Fibroblast of gingiva (primary cell): ENCODE results near the gene CRIP2.
A peak's percentile ranks its signal among the peaks of the same experiment; 100 is the strongest.

ENCODE experiments used
- DNase-seq: peaks from one replicate; pipeline ENCODE4 v3.0.0-alpha.2; 2011; ENCODE audit warnings: low read depth

CRIP2 gene

GRCh38 chr14:105474483-105475268 lies at the start of gene CRIP2:
CRIP2 (plus strand) TSS chr14:105474821; CDS start chr14:105474863, 42 bp downstream.
- peak; percentile 29 for DNase-seq

- no peak for DNase-seq
Observed at GRCh38 chr14:105424861-105425260, 49.8 kb upstream of the CRIP2 start.

- DNase-seq = no peak
Observed at GRCh38 chr14:105425823-105426247, 48.8 kb upstream of the CRIP2 start.

GRCh38 chr14:105426416-105427130 lies 48.0 kb upstream of the CRIP2 start:
- no peak for DNase-seq

- no peak for DNase-seq
Observed at GRCh38 chr14:105427412-105427811, 47.2 kb upstream of the CRIP2 start.

GRCh38 chr14:105427936-105428485 lies 46.6 kb upstream of the CRIP2 start:
- no peak for DNase-seq

GRCh38 chr14:105430042-105430441 lies 44.6 kb upstream of the CRIP2 start:
- DNase-seq = no peak

GRCh38 chr14:105430565-105430964 lies 44.1 kb upstream of the CRIP2 start:
- DNase-seq = peak; percentile 74

GRCh38 chr14:105431256-105431655 lies 43.4 kb upstream of the CRIP2 start:
- no peak for DNase-seq

GRCh38 chr14:105432657-105433056 lies 42.0 kb upstream of the CRIP2 start:
- DNase-seq = no peak

GRCh38 chr14:105433161-105433605 lies 41.4 kb upstream of the CRIP2 start:
- DNase-seq = no peak

GRCh38 chr14:105436402-105436801 lies 38.2 kb upstream of the CRIP2 start:
- no peak for DNase-seq

GRCh38 chr14:105436891-105437722 lies 37.5 kb upstream of the CRIP2 start:
- DNase-seq = no peak

- no peak for DNase-seq
Observed at GRCh38 chr14:105437723-105438500, 36.7 kb upstream of the CRIP2 start.

- DNase-seq = no peak
Observed at GRCh38 chr14:105439179-105439578, 35.4 kb upstream of the CRIP2 start.

GRCh38 chr14:105439710-105440553 lies 34.7 kb upstream of the CRIP2 start:
- DNase-seq = no peak

GRCh38 chr14:105440554-105440900 lies 34.1 kb upstream of the CRIP2 start:
- DNase-seq = no peak

- no peak for DNase-seq
Observed at GRCh38 chr14:105440992-105441391, 33.6 kb upstream of the CRIP2 start.

GRCh38 chr14:105442125-105442524 lies 32.5 kb upstream of the CRIP2 start:
- no peak for DNase-seq

- no peak for DNase-seq
Observed at GRCh38 chr14:105442834-105443233, 31.8 kb upstream of the CRIP2 start.
